Measurements from ENCODE around the gene WDFY3. TPM values are rescaled to one million over a fixed set of nuclear protein-coding genes. Genes with fewer than 3 reads are reported as not detected.
"Not testable (repeated sequence)": the region's sequence is repeated elsewhere in the genome, so short reads cannot be mapped to it uniquely, and the experiment has no call there.

Gene WDFY3
- total RNA-seq, 4 donors from 2014 or later: 79.2 to 244 (median 119) TPM

- peaks cover 65% of the 10 kb centered on the region for H3K36me3 ChIP-seq
- TF ChIP-seq CTCF (IDR thresholded peaks at IDR 0.05): no peak
- TF ChIP-seq POLR2AphosphoS5 (IDR thresholded peaks at IDR 0.05): no peak
- TF ChIP-seq POLR2A (IDR thresholded peaks at IDR 0.05): no peak
- TF ChIP-seq EP300 (IDR thresholded peaks at IDR 0.05): no peak
Observed at GRCh38 chr4:84672177-84672576, 294.3 kb downstream of the WDFY3 start.

GRCh38 chr4:84669201-84669600, 297.3 kb downstream of the WDFY3 start:
- no peaks in the 10 kb centered on the region for H3K9me3 ChIP-seq
- H3K27me3 ChIP-seq: no peaks in the 10 kb centered on the region
- 100% methylated on average over 1 of the region's 1 CpG for WGBS
- H3K4me3 ChIP-seq: no peak overlapping the region
- no peak overlapping the region for H3K27ac ChIP-seq
- no peaks in the 10 kb centered on the region for H3K4me1 ChIP-seq
- H3K36me3 ChIP-seq: peaks cover 45% of the 10 kb centered on the region
- TF ChIP-seq POLR2AphosphoS5 (IDR thresholded peaks at IDR 0.05) (no peak), EP300 (IDR thresholded peaks at IDR 0.05) (no peak), POLR2A (IDR thresholded peaks at IDR 0.05) (no peak), CTCF (IDR thresholded peaks at IDR 0.05) (no peak)
- no peak for DNase-seq (ENCODE audit: low spot score in 2 of 2)

More at GRCh38 chr4:84672177-84672576, 294.3 kb downstream of the WDFY3 start:
- no peaks in the 10 kb centered on the region for H3K4me1 ChIP-seq
- H3K4me3 ChIP-seq: no peak overlapping the region
- H3K27ac ChIP-seq: no peak overlapping the region
- DNase-seq (ENCODE audit: low spot score in 2 of 2): no peak
- H3K9me3 ChIP-seq: no peaks in the 10 kb centered on the region
- H3K27me3 ChIP-seq: no peaks in the 10 kb centered on the region

- Histone ChIP-seq H3K27me3 (no peaks in the 10 kb centered on the region), H3K27ac (no peak overlapping the region), H3K4me1 (no peaks in the 10 kb centered on the region), H3K36me3 (peaks cover 28% of the 10 kb centered on the region), H3K9me3 (no peaks in the 10 kb centered on the region), H3K4me3 (no peak overlapping the region)
- 68% methylated on average over 1 of the region's 1 CpG for WGBS
- DNase-seq (ENCODE audit: low spot score in 2 of 2): no peak
- no peak for TF ChIP-seq EP300 (IDR thresholded peaks at IDR 0.05)
- no peak for TF ChIP-seq CTCF (IDR thresholded peaks at IDR 0.05)
- no peak for TF ChIP-seq POLR2AphosphoS5 (IDR thresholded peaks at IDR 0.05)
- no peak for TF ChIP-seq POLR2A (IDR thresholded peaks at IDR 0.05)
Observed at GRCh38 chr4:84666439-84666838, 300.1 kb downstream of the WDFY3 start.

GRCh38 chr4:84664767-84665166, 301.7 kb downstream of the WDFY3 start:
- not testable (repeated sequence) for DNase-seq (ENCODE audit: low spot score in 2 of 2); H3K4me3 ChIP-seq; H3K4me1 ChIP-seq; H3K27me3 ChIP-seq; H3K27ac ChIP-seq; H3K9me3 ChIP-seq
- WGBS: 100% methylated on average over 1 of the region's 19 CpGs
- peaks cover 11% of the 10 kb centered on the region for H3K36me3 ChIP-seq

GRCh38 chr4:84661191-84661939, 305.1 kb downstream of the WDFY3 start:
- Histone ChIP-seq H3K27ac (no peak overlapping the region), H3K4me3 (no peak overlapping the region), H3K9me3 (no peaks in the 10 kb centered on the region), H3K36me3 (no peaks in the 10 kb centered on the region), H3K27me3 (no peaks in the 10 kb centered on the region), H3K4me1 (no peaks in the 10 kb centered on the region)
- TF ChIP-seq CTCF (IDR thresholded peaks at IDR 0.05) (no peak), POLR2A (IDR thresholded peaks at IDR 0.05) (no peak), EP300 (IDR thresholded peaks at IDR 0.05) (no peak)
- 65% methylated on average over 4 of the region's 4 CpGs for WGBS
- DNase-seq (ENCODE audit: low spot score in 2 of 2): no peak

GRCh38 chr4:84660606-84661005, 305.9 kb downstream of the WDFY3 start:
- no peak for DNase-seq (ENCODE audit: low spot score in 2 of 2)
- TF ChIP-seq POLR2AphosphoS5 (IDR thresholded peaks at IDR 0.05) (no peak), POLR2A (IDR thresholded peaks at IDR 0.05) (no peak), CTCF (IDR thresholded peaks at IDR 0.05) (no peak), EP300 (IDR thresholded peaks at IDR 0.05) (no peak)
- 90% methylated on average over 3 of the region's 3 CpGs for WGBS
- no peak overlapping the region for H3K4me3 ChIP-seq
- H3K27ac ChIP-seq: no peak overlapping the region
- no peaks in the 10 kb centered on the region for H3K4me1 ChIP-seq
- H3K9me3 ChIP-seq: no peaks in the 10 kb centered on the region
- H3K36me3 ChIP-seq: no peaks in the 10 kb centered on the region
- no peaks in the 10 kb centered on the region for H3K27me3 ChIP-seq

All from suprapubic skin (tissue), 4 donors.